Erythroblast (primary cell): ENCODE measurements around the gene CBFB.
A peak's percentile ranks its signal among the peaks of the same experiment; 100 is the strongest.
"Not testable (repeated sequence)": the region's sequence is repeated elsewhere in the genome, so short reads cannot be mapped to it uniquely, and the experiment has no call there.

ENCODE experiments used
- DNase-seq, 2 experiments: peaks; one replicate each; lab custom pipeline; 2025; lab: John Stamatoyannopoulos, UW
- GATA1 ChIP-seq: IDR thresholded peaks from 2 replicates; pipeline ENCODE4 v1.6.1; 2011; ENCODE audit warnings: low read depth, mild to moderate bottlenecking, control low read depth, low read length, moderate library complexity
- POLR2A ChIP-seq: IDR thresholded peaks from 2 replicates; pipeline ENCODE4 v1.6.1; 2011; ENCODE audit warnings: mild to moderate bottlenecking, low read length

The CBFB gene

GRCh38 chr16:67105246-67105645, 76.3 kb downstream of the CBFB start:
- no peak for DNase-seq
- no peak for TF ChIP-seq GATA1
- TF ChIP-seq POLR2A, result no peak

- TF ChIP-seq GATA1 (no peak), POLR2A (no peak)
- DNase-seq, result no peak
Measured at GRCh38 chr16:67105881-67106280, 76.9 kb downstream of the CBFB start.

GRCh38 chr16:67108489-67108888, 79.5 kb downstream of the CBFB start:
- no peak for DNase-seq
- no peak for TF ChIP-seq GATA1

- no peak for DNase-seq
- no peak for TF ChIP-seq GATA1
- TF ChIP-seq POLR2A, result no peak
Measured at GRCh38 chr16:67108931-67109406, 80.0 kb downstream of the CBFB start.

- DNase-seq, result peak; percentile 93 to 97
- no peak for TF ChIP-seq GATA1
- peak; percentile 77 for TF ChIP-seq POLR2A
Measured at GRCh38 chr16:67109407-67110135, 80.6 kb downstream of the CBFB start, which contains the start of gene PHAF1. TSS of gene PHAF1 (plus strand) at chr16:67109941. CDS start at chr16:67110176, 235 bp downstream.

- no peak for DNase-seq
- no peak for TF ChIP-seq POLR2A
- TF ChIP-seq GATA1, result no peak
Measured at GRCh38 chr16:67111951-67112444, 83.0 kb downstream of the CBFB start.

- DNase-seq, result no peak
Measured at GRCh38 chr16:67112591-67113399, 83.8 kb downstream of the CBFB start.

GRCh38 chr16:67114793-67115192, 85.8 kb downstream of the CBFB start:
- TF ChIP-seq POLR2A, result no peak
- no peak for TF ChIP-seq GATA1
- no peak for DNase-seq

More at GRCh38 chr16:67112591-67113399, 83.8 kb downstream of the CBFB start:
- no peak for TF ChIP-seq POLR2A
- TF ChIP-seq GATA1, result no peak

GRCh38 chr16:67115639-67116038, 86.7 kb downstream of the CBFB start:
- TF ChIP-seq POLR2A (no peak), GATA1 (no peak)
- DNase-seq, result no peak

- TF ChIP-seq GATA1, result no peak
- no peak for TF ChIP-seq POLR2A
- no peak for DNase-seq
Measured at GRCh38 chr16:67116388-67117311, 87.7 kb downstream of the CBFB start.

GRCh38 chr16:67117716-67118115, 88.8 kb downstream of the CBFB start:
- TF ChIP-seq GATA1, result no peak
- TF ChIP-seq POLR2A, result no peak
- no peak for DNase-seq

- TF ChIP-seq POLR2A (no peak), GATA1 (no peak)
- DNase-seq, result no peak
Measured at GRCh38 chr16:67120025-67120424, 91.1 kb downstream of the CBFB start.

GRCh38 chr16:67122799-67123198, 93.8 kb downstream of the CBFB start:
- not testable (repeated sequence) for DNase-seq

GRCh38 chr16:67128417-67128816, 99.5 kb downstream of the CBFB start:
- no peak for DNase-seq
- TF ChIP-seq GATA1, result no peak
- no peak for TF ChIP-seq POLR2A
